DMS 273 treated with DMSO at 0.1 percent for 48 hours (cell line): ENCODE results near the gene AFM.
"Not testable (repeated sequence)": the region's sequence is repeated elsewhere in the genome, so short reads cannot be mapped to it uniquely, and the experiment has no call there.

ENCODE experiments used
- DNase-seq: peaks from one replicate; lab custom pipeline; 2025; lab: John Stamatoyannopoulos, UW

AFM gene

DNA sequence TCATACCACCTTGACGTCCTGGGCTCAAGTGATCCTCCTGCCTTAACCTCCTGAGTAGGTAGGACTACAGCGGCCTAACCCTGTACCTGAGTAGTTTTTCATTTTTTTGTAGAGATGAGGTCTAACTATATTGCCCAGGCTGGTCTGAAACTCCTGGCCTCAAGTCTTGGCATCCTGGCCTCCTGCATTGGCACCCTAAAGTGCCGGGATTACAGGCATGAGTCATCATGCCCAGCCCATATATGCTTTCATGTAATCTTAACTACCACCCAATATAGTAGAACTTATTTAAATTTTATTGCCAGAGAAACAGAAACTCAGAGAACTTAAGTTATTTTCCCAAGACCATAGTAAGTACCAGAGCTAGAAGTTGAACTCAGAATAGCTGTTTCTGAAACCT, 27.1 kb downstream of the AFM start:
- DNase-seq, result no peak

DNA sequence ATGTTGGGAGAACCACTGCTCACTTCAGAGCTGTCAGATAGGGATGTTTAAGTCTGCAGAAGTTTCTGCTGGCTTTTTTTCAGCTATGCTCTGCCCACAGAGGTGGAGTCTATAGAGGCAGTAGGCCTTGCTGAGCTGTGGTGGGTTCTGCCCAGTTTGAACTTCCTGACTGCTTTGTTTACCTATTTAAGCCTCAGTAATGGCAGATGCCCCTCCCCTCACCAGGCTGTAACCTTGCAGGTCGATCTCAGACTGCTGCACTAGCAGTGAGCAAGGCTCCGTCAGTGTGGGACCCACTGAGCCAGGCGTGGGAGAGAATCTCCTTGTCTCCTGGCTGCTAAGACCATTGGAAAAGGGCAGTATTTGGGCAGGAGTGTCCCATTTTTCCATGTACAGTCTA, 36.8 kb downstream of the AFM start:
- DNase-seq, result no peak

- no peak for DNase-seq
These were observed 39.3 kb downstream of the AFM start for GRCh38 chr4:73520821-73521220.

DNA sequence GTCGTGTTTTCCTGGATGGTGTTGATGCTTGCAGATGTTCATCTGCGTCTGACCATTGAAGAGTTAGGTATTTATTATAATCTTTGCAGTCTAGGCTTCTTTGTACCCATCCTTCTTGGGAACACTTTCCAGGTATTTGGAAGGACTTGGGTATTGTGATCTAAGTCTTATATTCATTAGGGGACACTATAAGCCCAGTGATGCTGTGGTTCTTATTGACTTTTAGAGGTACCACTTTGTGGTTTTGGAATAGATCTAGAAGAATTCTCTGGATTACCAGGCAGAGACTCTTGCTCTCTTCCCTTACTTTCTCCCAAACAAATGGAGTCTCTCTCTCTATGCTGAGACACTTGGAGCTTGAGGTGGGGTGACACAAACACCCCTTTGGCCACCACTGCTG, 41.6 kb downstream of the AFM start:
- DNase-seq, result no peak

GRCh38 chr4:73525611-73526010, 44.1 kb downstream of the AFM start:
- no peak for DNase-seq

DNA sequence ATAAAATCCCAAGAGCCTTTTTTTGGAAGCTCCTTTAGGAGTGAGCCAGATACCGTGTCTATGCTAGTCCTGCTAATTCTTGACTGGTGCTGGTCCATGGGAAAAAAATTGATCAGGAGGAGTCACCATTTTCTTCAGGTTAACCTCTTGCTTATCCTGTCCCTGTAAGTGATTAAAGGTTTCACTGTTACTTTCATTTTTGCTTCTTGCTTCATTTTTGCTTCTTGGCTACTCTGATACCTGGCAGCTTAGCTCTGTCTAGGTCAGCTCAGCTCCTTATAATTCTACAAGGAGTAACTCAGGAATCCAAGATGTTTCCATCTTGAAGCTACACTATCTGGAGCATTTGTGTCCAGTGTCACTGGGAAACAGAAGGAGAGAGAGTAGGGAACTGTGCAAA, 45.7 kb downstream of the AFM start:
- no peak for DNase-seq

DNA sequence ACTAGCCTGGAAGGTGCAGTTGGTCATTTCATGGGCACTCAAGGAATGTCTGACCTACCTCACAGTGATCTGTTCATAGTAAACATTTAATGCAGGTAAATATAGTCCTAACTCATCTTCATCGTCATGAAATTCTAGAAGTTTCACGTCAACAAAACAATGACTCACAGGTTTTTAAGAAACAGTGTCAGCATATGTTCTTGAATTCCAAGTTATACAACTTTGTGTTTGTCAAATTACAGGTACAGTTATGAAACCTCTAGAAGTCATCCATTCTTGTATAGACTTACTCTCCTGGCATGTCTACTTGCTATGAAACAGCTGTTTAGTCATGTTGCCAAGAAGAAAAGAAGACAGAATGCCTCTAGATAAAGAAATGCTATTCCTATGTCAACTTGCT, 46.6 kb downstream of the AFM start:
- DNase-seq, result no peak

DNA sequence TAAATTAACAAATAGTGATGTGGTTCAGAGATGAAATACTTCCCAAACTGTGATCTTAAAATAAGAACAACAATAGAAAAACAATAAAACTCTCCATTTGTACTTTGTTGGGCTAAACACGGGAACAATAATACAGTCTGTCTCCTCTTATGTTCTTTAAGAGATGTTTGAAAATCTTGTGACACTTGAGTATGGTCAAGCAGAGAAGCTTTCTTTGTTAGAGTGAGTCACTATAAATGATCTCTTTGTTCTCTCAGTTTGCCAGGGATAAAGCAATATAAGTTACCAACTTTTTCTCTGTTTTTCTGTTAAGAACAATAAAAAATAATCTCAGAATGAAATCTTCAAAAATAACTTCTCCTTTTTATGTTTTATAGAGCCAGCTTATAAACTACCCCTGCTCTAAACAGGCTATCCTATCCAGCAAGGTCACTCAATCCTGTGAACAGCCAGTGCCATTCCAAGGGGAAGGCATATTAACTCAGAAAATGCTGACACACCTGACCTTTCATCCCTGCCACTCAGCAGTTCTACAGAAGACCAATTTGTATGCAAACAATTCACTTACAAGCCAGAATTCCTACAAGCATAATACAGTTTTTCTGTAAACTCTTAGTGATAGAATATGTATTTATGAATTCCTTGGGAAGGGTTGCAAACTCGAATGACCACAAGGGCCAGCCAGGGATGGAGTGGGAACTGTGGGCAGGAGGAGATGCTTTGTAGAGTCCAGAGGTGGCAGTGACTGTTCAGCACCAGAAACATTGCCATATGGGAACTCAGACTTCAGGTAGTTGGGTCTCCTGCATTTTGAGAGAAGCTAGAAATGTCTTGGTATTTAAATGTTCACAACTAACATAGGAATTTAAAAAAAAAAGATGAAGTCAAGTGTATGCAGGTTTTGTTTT, 52.2 kb downstream of the AFM start:
- DNase-seq, result no peak

GRCh38 chr4:73538162-73538561, 56.6 kb downstream of the AFM start:
- DNase-seq, result no peak

DNA sequence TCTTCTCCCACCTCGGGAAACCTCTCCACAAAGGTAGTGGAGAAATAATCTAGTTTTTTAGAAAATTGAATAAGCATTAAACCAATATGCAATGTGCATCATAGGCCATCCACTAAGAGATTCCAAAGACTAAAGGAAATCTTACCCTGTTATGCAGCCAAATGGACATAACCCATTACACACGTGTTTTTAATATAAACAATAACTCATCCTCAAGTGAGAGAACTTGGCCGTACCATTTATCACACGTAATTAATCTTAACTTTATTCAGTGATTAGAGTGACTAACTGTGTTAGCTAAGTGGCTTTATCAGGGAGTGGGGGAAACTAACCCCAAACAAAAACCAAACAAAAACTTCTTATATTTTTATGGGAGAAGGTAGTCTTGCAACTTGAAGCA, 57.8 kb downstream of the AFM start:
- DNase-seq, result no peak

GRCh38 chr4:73540826-73541225, 59.3 kb downstream of the AFM start:
- no peak for DNase-seq

DNA sequence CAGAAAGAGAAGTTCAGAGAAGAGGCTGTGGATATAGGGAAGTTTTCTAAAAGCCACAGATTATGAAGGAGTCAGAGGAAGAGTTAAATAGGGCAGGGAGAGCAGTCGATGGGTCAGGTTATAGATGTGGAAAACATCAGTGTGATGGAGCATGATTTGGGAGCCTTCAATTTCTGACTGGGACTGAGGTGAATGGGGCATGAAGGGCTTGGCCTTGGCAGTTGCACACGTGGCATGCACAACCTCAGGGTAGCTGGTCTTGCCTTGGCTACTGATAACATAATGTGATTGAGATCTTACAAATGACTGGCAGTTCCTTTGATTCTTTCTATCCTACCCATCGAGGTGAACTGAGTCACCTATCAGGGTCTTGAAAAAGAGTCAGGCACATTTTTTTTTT, 59.7 kb downstream of the AFM start:
- no peak for DNase-seq

- DNase-seq, result no peak
These were observed 63.1 kb downstream of the AFM start for GRCh38 chr4:73544620-73545019.

GRCh38 chr4:73550865-73551264, 69.3 kb downstream of the AFM start:
- not testable (repeated sequence) for DNase-seq
